Right atrium auricular region (tissue), 2 donors: ENCODE results near the gene PCARE. TPM values are rescaled to one million over a fixed set of nuclear protein-coding genes. Genes with fewer than 3 reads are reported as not detected.

Experiments
- DNase-seq: peaks from one replicate; pipeline ENCODE4 v3.0.0-alpha.2; 2019; ENCODE audit warnings: low spot score
- H3K27ac ChIP-seq, 2 donors: fragments of 200-600 bp; sonication (generic); 1 replicate in 1 of 2; 2 replicates in 1 of 2; pipeline ENCODE4 v1.5.1; 2016 to 2019
- H3K27me3 ChIP-seq, 2 donors: fragments of 200-600 bp; sonication (generic); one replicate each; pipeline versions ENCODE4 v1.5.1 to v1.6.0; 2017 to 2019
- H3K36me3 ChIP-seq: fragments of 200-600 bp; sonication (generic); one replicate; pipeline ENCODE4 v1.5.1; 2016
- H3K4me1 ChIP-seq, 2 donors: fragments of 200-600 bp; sonication (generic); one replicate each; pipeline versions ENCODE4 v1.5.1 to v1.6.0; 2017 to 2019
- H3K4me3 ChIP-seq, 2 donors: fragments of 200-600 bp; sonication (generic); 1 replicate in 1 of 2; 2 replicates in 1 of 2; pipeline ENCODE4 v1.5.1; 2017 to 2019; ENCODE audit warnings: mild to moderate bottlenecking in 1 of 2, moderate library complexity in 1 of 2
- H3K9me3 ChIP-seq, 2 donors: fragments of 200-600 bp; sonication (generic); one replicate each; pipeline ENCODE4 v1.5.1; 2019
- total RNA-seq, 2 donors: library from RNA; depleted of rRNA; stranded (reverse); fragments of >200 nt; gene quantifications; one replicate each; pipeline ENCODE4 v1.1.0, GENCODE V29; 2016
- TF ChIP-seq, protein P1 (sequence below), 2 donors: fragments of 200-600 bp; sonication (generic); IDR thresholded peaks; one replicate each; pipeline ENCODE4 v1.5.1; 2019; ENCODE audit warnings: antibody characterized with exemption in 2 of 2

Gene PCARE
- total RNA-seq, 2 donors from 2014 or later, result 0.79 to 2.2 TPM

- H3K27me3 ChIP-seq, result no peaks in the 10 kb centered on the region
- H3K36me3 ChIP-seq, result no peaks in the 10 kb centered on the region
- H3K4me3 ChIP-seq, result no peak overlapping the region
- H3K27ac ChIP-seq, result no peak overlapping the region
- DNase-seq, result no peak
- no peaks in the 10 kb centered on the region for H3K9me3 ChIP-seq
- H3K4me1 ChIP-seq, result peaks cover 0 to 8% of the 10 kb centered on the region in 2 donors
- TF ChIP-seq, protein P1, sequence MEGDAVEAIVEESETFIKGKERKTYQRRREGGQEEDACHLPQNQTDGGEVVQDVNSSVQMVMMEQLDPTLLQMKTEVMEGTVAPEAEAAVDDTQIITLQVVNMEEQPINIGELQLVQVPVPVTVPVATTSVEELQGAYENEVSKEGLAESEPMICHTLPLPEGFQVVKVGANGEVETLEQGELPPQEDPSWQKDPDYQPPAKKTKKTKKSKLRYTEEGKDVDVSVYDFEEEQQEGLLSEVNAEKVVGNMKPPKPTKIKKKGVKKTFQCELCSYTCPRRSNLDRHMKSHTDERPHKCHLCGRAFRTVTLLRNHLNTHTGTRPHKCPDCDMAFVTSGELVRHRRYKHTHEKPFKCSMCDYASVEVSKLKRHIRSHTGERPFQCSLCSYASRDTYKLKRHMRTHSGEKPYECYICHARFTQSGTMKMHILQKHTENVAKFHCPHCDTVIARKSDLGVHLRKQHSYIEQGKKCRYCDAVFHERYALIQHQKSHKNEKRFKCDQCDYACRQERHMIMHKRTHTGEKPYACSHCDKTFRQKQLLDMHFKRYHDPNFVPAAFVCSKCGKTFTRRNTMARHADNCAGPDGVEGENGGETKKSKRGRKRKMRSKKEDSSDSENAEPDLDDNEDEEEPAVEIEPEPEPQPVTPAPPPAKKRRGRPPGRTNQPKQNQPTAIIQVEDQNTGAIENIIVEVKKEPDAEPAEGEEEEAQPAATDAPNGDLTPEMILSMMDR (IDR thresholded peaks at IDR 0.05), result no peak
Observed at GRCh38 chr2:29047083-29047845, 27.1 kb downstream of the PCARE start.

GRCh38 chr2:29046321-29046720 is 28.0 kb downstream of the PCARE start:
- H3K36me3 ChIP-seq, result no peaks in the 10 kb centered on the region
- H3K27ac ChIP-seq, result no peak overlapping the region
- H3K4me1 ChIP-seq, result peaks cover 0 to 11% of the 10 kb centered on the region in 2 donors
- H3K9me3 ChIP-seq, result no peaks in the 10 kb centered on the region
- H3K4me3 ChIP-seq, result no peak overlapping the region
- no peaks in the 10 kb centered on the region for H3K27me3 ChIP-seq
- no peak for DNase-seq
- TF ChIP-seq, protein P1 (IDR thresholded peaks at IDR 0.05), result no peak

GRCh38 chr2:29044459-29044858 is 29.9 kb downstream of the PCARE start:
- no peak overlapping the region for H3K4me3 ChIP-seq
- TF ChIP-seq, protein P1 (IDR thresholded peaks at IDR 0.05), result no peak
- no peaks in the 10 kb centered on the region for H3K27me3 ChIP-seq
- no peak overlapping the region for H3K27ac ChIP-seq
- DNase-seq, result no peak
- H3K4me1 ChIP-seq, result peaks cover 0 to 16% of the 10 kb centered on the region in 2 donors
- H3K36me3 ChIP-seq, result no peaks in the 10 kb centered on the region
- H3K9me3 ChIP-seq, result no peaks in the 10 kb centered on the region

- Histone ChIP-seq H3K9me3 (no peaks in the 10 kb centered on the region), H3K4me3 (no peak overlapping the region), H3K27me3 (no peaks in the 10 kb centered on the region), H3K4me1 (peaks cover 0 to 18% of the 10 kb centered on the region in 2 donors), H3K27ac (peak overlapping the region in 1 of 2 donors; percentile 22), H3K36me3 (no peaks in the 10 kb centered on the region)
- TF ChIP-seq, protein P1 (IDR thresholded peaks at IDR 0.05), result no peak
- DNase-seq, result no peak
Observed at GRCh38 chr2:29042561-29043075, 31.7 kb downstream of the PCARE start.

- H3K4me1 ChIP-seq, result peaks cover 0 to 18% of the 10 kb centered on the region in 2 donors
- H3K9me3 ChIP-seq, result no peaks in the 10 kb centered on the region
- H3K36me3 ChIP-seq, result peaks cover 6% of the 10 kb centered on the region
- no peak for DNase-seq
- H3K27ac ChIP-seq, result no peak overlapping the region
- H3K4me3 ChIP-seq, result no peak overlapping the region
- TF ChIP-seq, protein P1 (IDR thresholded peaks at IDR 0.05), result no peak
- no peaks in the 10 kb centered on the region for H3K27me3 ChIP-seq
Observed at GRCh38 chr2:29041161-29041660, 33.1 kb downstream of the PCARE start.
